Stimulated activated CD4-positive, alpha-beta T cell treated with anti-CD3 and anti-CD28 coated beads, Interleukin-1b, Interleukin-23, amount 100 ng/mL, for 1 hour (primary cell): ENCODE results near the gene UPF1.

Experiments used
- DNase-seq, 2 donors: peaks; one replicate each; pipeline ENCODE4 v3.0.0-alpha.2; 2020; ENCODE audit warnings: low read depth in 2 of 2

The UPF1 gene

DNA sequence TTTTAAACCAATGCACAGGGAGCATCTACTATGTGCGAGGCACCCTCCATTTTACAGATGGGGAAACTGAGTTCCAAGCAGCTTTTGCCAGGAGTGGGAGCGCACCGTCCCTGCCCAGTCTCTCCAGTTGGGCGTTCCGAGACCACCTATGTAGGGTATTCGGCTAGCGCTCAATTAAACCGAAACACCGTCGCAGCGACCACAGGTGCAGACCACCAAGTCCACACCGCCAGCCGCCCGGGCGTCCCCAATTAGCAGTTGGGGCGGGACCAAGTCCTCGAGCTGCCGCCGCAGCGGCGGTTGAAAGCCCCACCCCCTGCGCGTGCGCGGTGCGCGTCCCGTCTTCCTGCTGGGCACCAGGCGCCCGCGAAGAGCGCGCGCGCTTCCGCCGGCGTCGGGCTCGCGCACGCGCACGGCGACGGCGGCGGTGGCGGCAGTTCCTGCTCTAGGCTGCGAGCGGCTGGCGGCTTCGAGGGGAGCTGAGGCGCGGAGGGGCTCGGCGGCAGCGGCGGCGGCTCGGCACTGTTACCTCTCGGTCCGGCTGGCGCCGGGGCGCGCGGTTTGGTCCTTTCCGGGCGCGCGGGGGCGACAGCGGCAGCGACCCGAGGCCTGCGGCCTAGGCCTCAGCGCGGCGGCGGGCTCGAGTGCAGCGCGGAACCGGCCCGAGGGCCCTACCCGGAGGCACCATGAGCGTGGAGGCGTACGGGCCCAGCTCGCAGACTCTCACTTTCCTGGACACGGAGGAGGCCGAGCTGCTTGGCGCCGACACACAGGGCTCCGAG lies at the start of gene UPF1:
Gene UPF1 (plus strand): TSS at position 436 of the 782 bp plus-strand sequence. CDS start 251 bp downstream, at position 687.
- peak; percentile 93 to 95 for DNase-seq

DNA sequence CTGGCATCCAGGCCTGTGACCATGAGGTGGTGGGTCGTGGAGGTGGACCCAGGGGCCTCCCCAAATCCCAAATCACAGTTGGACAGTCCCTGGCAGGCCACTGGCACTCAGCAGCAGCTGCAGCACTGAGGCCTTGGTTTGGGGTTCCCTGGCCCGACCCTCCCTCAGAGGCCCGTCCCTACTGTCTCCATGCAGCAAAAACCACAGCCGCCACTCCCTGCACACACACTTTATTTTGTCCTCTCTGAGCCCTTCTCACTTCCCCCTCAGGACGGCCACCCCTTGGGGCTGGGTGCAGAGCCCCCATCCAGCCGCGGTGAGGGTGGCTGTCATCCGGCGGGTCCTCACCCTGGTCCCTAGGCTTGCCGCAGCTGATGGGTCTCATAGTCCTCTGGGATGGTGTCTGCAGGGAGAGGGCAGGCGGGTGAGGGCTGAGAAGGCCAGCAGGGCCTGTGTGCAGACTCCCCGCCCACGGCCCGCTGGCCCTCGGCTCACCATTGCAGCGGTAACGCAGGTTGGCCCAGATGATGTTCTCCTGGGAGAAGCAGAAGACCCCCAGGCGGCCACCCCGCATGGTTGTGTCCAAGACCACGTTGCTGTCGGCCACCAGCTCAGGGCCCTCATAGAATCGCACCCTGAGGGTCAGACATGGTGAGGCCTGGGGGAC lies 49.1 kb upstream of the UPF1 start:
- no peak for DNase-seq

DNA sequence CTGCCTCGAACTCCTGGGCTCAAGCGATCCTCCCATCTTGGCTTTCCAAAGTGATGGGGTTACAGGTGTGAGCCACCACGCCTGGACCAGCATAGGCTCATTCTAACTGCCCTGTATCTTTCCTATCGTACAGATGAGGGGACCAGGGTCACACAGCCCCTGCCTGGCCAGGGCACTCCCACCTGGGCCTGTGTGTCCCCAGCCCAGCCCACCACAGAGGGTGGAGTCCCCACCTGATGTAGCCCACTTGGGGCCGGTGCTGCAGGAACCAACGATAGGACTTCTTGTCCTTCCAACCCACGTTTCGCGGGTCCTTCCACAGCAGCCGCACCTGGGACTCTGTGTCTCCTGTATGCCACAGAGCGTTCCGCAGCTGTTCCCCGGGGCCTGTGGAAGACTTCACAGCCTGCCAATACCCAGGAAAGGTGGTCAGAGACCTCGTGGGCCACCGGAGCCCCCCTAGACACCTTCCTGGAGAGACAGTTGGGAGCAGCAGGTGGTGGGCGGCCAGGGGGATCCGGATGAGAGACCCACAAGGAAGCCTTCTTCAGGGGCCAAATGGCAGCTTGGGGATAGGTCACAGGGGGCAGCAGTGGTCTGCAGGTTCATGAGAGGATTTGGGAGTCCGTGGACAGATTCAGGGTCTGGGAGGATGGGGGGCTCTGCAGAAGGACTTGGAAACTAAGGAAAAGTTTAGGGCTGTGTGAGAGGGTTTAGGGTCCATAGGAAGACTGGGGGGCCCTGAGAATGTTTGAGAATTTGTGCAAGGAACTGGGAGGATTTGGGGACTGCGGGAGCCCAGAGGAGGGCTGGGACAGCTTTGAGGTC lies 47.6 kb upstream of the UPF1 start:
- no peak for DNase-seq

DNA sequence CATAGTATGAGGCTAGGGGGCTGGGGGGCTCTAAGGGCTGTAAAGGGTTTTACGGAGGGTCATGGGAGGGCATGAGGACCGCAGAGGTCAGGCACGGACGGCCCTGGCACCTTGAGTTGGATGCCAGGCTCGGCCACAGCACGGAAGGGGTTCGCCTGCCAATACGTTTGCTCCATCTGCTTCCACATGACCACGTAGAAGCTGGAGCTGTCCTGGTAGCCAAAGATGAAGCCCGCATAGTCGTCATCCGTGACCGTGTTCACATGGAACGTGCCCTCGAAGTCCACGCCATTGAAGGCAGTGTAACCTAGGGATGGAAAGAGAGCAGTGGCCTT lies 47.0 kb upstream of the UPF1 start:
- no peak for DNase-seq

DNA sequence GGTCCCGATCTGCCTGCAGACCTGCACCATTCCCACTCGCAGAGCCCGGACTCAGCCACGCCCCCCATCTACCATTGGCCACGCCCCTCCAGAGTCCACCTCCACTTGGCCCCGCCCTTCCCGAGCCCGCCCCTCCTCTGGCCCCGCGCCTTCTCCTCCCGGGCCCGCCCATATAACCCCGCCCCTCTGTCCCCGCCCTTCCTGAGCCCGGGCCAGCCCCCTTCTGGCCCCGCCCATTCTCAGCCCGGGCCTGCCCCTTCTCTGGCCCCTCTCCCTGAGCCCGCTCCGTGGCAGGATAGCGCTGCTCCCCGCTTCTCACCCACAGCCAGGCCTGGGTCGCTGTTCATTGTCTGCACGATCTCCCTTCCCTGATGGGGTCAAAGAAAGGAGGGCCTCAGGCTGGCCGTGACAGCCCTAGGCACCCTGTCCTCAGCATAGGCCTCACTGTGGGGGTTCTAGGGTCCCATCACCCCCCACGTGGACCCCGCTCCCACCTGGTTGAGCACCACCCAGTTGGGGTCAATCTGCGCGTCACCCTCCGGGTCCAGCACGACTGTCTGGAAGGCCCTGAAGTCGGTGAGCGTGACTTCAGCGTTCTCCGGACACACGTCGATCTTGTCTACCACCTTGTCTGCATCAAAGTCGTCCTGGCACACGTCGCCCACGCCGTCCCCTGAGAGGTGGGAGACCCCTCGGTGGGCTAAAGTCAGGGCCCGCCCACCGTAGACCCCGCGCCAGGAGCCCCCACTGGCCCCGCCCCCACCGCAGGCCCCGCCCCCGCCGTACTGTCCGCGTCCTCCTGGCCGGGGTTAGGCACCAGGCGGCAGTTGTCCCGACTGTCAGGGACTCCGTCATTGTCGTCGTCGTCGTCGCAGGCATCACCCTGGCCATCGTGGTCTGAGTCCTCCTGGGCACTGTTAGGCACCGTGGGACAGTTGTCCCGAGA lies 46.3 kb upstream of the UPF1 start:
- DNase-seq: peak; percentile 16 to 50

DNA sequence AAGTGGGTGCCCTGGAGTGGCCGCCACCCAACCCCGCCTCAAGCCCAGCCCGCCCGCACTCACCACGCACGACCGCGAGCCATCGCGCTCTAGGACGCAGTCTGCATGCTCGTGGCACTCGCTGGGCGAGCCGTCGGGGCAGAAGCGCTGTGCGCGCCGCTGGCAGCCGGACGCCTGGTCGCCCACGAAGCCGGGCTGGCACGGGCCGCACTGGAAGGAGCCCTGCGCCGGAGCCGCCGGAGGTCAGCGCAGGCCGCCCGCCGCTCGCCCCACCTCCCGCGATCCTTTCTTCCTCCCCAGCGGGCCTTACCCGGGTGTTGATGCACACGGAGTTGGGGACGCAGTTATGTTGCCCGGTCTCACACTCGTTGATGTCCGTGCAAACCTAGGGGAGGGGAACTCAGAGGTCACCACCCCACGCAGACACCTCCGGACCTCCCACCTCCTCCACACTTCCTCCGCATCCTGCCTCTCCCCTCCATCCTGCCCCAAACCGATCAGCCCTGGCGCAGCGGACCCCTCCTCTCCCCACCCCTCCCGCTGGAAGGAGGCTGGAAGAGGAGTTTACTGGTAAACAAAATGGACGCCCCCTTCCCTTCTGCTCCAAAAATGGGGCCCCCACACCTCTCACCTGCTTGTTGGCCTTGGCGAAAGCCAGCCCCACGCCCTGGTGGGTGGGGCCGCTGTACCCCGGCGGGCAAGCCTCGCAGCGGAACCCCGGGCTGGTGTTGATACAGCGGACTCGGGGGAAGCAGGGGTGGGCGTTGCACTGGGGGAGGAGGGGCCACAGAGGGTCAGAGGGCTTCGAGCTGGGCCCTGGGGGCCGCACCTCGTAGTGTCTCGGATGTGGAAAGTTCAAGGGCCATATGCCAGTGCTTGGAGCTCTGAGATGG lies 43.0 kb upstream of the UPF1 start:
- no peak for DNase-seq

DNA sequence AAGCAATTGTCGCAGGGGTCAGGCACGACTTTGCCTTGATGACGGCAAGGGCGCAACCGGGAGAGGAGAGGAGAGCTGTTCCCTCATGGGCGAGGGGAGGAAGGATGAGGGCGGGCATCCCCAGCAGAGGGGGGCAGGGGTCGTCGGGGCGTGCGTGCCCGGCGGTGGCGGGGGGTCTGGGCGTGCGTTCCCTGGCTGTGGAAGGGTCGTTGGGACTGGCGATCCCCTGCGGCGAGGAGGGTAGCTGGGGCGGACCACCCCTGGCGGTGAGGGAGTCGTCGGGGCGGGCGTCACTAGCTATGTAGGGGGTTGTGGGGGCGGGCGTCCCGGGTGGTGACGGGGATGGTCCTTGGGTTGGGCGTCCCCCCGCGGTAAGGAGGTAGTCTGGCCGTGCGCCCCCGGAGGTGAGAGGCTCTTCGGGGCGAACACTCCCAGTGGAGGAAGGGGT lies 42.3 kb upstream of the UPF1 start:
- no peak for DNase-seq

DNA sequence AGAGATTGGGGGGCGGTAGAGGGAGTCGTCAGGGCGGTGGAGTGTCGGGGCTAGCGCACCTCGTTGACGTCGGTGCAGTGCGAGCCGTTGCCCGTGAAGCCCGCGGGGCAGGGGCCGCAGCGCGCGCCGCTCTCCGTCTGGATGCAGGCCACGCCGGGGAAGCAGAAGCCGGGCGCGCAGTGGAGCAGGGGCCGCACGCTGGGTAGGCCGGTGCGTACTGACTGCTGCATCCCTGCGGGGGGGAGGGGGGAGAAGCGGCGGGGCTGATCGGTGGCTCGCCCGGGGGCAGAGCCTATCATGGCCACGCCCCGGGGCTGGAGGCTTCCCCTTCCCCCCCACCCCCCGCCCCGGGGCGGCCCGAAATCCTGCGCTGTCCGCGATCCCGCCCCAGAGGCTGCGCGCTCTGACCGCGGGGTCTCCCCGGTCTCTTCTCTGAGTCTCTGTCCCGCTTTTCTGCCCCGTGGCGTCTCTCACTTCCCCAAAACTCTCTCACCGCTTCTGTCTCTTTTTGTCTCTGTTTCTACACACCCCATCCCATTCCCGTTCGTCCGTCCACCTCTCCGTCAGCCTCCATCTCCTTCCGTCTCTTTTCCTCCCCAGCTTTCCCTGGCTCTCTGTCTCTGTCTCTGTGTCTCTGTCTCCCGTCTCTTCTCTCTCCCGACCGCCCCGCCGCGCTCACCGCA lies 41.7 kb upstream of the UPF1 start:
- no peak for DNase-seq

DNA sequence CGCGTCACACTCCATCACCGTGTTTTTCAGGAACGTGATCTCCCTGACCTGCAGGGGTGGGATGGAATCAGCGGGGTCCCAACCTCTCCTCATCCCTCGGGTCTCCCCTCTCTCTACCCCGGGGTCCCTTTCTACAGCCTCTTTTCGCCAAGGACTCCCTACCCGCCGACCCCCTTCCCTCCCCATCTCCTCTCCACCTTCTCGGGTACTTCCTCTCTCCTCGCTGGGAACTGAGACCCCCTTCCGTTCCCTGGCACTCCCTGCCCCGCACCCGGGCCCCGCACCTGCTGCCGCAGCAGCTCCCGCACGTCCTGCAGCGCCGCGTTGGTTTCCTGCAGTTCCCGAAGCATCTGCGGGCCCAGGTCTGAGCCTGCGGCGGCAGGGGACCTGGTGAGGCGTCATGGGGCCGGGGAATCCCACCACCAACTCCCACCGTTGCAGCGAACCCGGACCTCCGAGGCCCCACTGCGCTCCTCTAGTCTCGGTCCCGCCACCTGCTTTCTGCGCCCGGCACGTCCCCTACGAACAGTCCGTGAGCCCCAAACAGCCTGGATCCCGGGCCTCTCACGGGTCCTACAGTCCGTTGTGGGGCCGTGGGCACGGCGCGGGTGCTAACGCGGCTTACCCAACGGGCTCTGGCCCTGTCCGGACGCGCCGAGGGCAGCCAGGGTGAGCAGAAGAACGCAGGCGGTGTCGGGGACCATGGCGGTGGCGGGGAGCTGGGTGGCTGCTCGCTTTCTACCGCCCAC lies 41.0 kb upstream of the UPF1 start, which contains the start of gene COMP:
Gene COMP (minus strand): TSS at position 740 of the 749 bp plus-strand sequence. CDS start 36 bp downstream, at position 704.
- no peak for DNase-seq

DNA sequence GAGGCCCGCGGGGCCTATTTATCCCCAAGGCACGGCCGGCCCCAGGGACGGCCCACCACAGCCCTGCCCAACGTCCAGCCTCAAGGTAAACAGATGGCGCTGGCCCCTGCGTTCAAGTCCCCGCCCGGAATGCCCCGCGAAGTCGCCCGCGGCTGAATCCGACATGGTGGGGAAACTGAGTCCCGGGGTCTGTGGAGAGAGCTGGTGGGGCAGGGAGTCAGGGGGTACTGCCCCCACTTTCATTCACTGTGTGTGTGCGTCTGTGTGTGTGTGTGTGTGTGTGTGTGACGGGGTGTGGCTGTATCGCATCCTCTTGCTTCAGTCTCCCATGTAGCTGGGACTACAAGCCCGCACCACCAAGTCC lies 40.5 kb upstream of the UPF1 start:
- no peak for DNase-seq

DNA sequence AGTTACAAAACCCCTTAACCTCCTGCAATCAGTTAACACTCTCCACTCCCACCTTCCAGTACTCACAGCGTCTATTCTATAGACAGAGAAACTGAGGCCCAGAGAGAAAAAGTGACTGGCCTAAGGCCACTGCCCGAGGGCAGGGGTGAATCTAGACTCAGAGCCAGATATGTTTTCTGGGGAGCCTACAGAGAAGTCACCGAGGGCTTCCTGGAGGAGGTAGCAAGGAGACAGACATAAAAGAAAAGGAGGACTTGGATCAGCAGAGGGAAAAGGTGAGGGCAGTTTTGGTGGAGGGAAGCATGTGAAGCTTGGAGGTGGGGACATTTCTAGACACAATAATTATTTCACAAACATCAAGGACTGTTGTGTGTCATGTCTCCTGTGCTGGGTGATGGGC lies 39.1 kb upstream of the UPF1 start:
- no peak for DNase-seq

DNA sequence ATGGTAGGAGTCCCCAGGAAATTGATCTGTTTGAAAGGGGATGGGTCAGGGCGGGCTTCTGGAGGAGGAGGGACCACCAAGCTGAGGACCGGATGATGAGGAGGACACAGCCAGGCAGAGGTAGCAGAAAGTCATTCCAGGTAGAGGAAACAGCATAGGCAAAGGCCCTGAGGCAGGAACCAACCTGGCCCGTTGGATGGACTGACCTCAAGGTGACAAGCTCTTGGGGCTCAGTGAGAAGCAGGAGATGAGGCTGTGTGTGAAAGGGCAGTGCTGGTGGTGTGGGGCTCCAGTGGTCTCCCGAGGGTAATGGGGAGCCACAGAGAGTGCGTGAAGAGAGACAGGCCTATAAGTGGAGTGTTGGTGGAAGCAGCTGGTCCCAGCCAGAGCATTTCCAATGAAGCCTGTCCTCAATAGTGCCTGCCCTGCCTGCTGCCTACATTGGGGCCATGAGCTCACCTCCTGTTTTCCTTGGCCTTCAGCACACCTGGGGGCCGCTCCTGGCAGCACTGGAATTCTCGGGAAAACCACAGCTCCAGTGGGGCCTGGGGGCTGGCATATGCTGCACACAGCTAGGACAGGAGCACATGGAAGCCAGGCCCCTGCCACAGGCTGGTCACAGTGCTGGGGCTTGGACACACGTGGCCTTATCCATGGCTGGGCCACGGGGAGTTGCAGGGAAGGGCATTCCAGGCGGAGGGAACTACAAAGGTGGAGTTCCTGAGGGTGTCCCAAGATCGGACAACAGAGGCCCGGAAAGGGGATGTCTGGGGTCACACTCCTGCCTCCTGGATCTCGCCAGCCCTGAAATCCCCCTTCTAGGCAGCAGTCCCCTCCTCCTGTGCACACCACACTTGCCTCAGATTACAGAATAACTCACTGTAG lies 38.4 kb upstream of the UPF1 start:
- DNase-seq: no peak

DNA sequence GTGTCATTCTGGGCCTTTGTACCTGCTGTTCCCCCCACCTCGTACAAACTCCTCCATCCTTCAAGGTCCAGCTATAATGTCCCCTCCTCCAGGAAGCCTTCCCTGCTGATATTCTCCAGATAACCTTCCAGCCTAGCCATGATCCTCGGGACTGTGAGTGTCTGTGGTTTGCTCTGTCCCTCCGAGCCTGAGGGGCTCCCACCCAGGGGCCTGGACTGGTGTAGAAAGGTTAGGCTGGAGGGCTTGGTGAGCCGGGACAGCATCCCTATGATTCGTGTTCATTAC lies 37.8 kb upstream of the UPF1 start:
- DNase-seq: no peak

DNA sequence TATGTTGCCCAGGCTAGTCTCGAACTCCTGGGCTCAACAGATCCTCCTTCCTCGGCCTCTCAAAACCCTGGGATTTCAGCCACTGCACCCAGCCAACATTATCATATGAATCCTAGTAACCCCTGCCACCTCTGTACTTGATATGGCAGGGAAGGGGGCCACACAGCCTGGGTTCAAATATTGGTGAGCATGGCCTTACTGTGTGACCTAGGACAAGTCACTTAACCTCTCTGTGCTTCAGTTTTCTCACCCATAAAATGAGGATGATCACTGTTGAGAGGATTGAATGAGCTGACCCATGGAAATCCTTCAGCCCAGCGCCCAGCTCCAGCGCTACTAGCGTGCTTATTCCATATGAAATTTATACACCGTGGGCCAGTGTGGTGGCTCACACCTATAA lies 37.1 kb upstream of the UPF1 start:
- DNase-seq: no peak

DNA sequence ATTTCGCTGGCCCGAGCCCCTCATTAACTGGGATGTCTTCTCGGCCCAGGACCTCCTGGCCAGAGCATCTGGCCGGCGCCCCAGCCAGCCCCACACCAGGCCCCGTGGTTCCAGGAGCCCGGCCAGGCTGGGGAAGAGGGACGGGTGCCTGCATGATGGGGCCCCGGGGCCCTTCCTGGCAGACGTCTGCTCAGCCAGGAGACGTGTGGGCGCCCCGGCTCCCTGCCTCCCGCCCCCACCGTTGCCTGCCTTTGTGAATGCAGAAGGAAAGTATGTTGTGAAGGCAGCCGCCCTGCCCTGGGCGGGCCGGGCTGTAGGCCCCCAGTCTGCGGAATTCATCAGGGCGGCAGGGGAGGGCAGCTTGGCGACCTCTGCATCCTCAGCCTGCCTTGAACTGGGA lies 36.2 kb upstream of the UPF1 start:
- DNase-seq: no peak

DNA sequence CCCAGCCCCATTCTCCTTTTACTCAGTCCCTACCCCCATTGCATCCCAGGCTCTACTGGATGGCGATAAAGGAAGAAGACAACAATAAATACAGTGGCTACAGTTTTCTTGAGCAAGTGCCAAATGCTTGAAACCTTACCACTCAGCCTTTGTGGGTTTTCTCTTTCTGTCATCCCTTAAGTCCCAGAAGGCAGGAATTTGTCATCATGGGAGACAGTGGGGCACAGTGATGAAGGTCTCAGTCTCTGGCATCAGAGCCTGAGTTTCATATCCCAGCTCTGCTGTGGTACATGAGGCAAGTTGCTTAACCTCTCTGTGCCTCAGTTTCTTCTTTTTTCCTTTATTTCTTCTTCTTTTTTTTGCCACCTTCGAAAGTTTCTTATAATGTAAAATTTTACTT lies 35.5 kb upstream of the UPF1 start:
- no peak for DNase-seq

DNA sequence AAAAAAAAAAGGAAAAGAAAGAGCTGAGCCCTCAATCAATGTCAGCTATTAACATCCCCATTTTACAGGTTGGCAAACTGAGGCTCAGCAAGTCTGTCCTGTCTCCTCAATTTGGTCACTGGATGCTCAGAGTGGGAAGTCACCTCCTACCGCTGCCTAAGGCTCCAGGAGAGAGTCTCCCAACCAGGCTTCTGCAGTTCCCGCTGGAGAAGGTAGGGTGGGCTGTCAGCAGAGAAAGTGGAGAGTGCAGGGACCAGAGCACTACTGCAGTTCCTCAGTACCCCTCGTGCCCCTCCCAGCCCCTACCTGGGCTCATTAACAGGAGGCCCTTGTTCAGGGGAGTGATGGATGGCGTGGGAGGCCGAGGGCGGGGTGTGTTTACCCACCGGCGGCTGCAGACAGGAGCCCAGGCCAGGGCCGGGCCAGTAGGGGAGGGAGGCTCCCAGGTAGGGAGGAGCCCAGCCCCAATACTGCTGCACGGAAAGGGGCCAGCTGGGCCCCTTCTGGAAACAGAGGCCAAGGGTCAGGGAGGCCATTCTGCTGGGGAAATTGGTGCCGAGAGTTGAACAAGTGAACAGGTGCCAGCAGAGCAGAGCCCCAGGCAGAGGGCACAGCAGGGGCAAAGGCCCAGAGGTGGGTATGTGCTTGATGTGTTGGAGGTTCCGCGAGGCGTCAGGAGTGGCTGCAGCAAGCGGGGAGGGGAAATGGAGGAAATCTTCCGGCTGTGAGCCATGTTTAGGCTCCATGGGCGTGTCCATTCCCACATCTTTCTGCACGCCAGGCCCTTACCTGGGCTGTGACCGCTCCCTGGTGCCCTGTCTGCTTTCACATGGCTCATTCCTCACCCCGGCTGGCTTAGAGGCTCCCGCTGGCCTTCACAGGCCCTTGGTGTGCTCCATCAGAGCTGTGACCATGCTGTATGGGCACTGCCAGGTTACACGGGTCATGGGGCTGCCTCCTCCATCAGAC lies 33.1 kb upstream of the UPF1 start:
- no peak for DNase-seq
